IMR-90 (cell line): ENCODE measurements around the gene COL20A1. TPM values are rescaled to one million over a fixed set of nuclear protein-coding genes. Genes with fewer than 3 reads are reported as not detected.

Experiments
- ATAC-seq: fragments of 200-7000 bp; cut with Tn5 transposase; 2 replicates; pipeline ENCODE4 v1.9.1; 2020; ENCODE audit warnings: low read depth, mild to moderate bottlenecking, moderate library complexity
- BruUV-seq: library from RNA; stranded (reverse); fragments of 400-500 nt; replicated peaks from 2 replicates; lab custom pipeline; 2021; lab: Mats Ljungman, UMichigan
- CTCF ChIA-PET: fragments of 300-600 bp; formaldehyde crosslinking; extraction: SDS; loops from one replicate; lab custom pipeline; 2021; ENCODE audit warnings: antibody characterized with exemption; lab: Yijun Ruan, JAX
- POLR2A ChIA-PET: fragments of 300-600 bp; sonication (Branson Sonifier 250); formaldehyde crosslinking; loops from one replicate; lab custom pipeline; 2022; ENCODE audit warnings: antibody characterized with exemption; ENCODE audit not compliant: unreplicated experiment; lab: Charles Lee
- DNase-seq: peaks from one replicate; pipeline ENCODE4 v3.0.0; 2013
- H2AFZ ChIP-seq: replicated peaks from 2 replicates; pipeline ENCODE3; 2013; ENCODE audit warnings: low read length, mild to moderate bottlenecking; ENCODE audit not compliant: poor library complexity
- H2AK5ac ChIP-seq: 2 replicates; pipeline ENCODE4 v1.6.1; 2013; ENCODE audit warnings: low read depth, low read length, inconsistent platforms
- H2AK9ac ChIP-seq: replicated peaks from 2 replicates; pipeline ENCODE3; 2013; ENCODE audit warnings: mild to moderate bottlenecking, low read depth, low read length, moderate library complexity; ENCODE audit not compliant: poor library complexity
- H2BK120ac ChIP-seq: 2 replicates; pipeline ENCODE4 v1.6.1; 2013; ENCODE audit warnings: low read depth, low read length, inconsistent platforms
- H2BK15ac ChIP-seq: 3 replicates; pipeline ENCODE4 v1.6.1; 2013; ENCODE audit warnings: low read depth, low read length, inconsistent platforms
- H2BK20ac ChIP-seq: 2 replicates; pipeline ENCODE4 v1.6.1; 2013; ENCODE audit warnings: low read depth, mild to moderate bottlenecking, inconsistent platforms, low read length, moderate library complexity
- H2BK5ac ChIP-seq: 2 replicates; pipeline ENCODE4 v1.6.1; 2013; ENCODE audit warnings: mild to moderate bottlenecking, low read depth, low read length, inconsistent platforms; ENCODE audit not compliant: poor library complexity, severe bottlenecking
- H3K14ac ChIP-seq: replicated peaks from 2 replicates; pipeline ENCODE4 v1.6.1; 2013; ENCODE audit warnings: low read depth, low read length, inconsistent platforms
- H3K18ac ChIP-seq: 2 replicates; pipeline ENCODE4 v1.6.1; 2013; ENCODE audit warnings: low read depth, low read length, control low read depth
- H3K23ac ChIP-seq: 2 replicates; pipeline ENCODE4 v1.6.1; 2013; ENCODE audit warnings: low read depth, low read length, inconsistent platforms
- H3K27ac ChIP-seq: 2 replicates; pipeline ENCODE4 v1.5.1; 2013; ENCODE audit warnings: mild to moderate bottlenecking, control low read depth, low read length; ENCODE audit not compliant: insufficient read depth
- H3K27me3 ChIP-seq: 2 replicates; pipeline ENCODE4 v1.6.1; 2013; ENCODE audit warnings: low read length; ENCODE audit not compliant: control insufficient read depth, insufficient read depth
- H3K36me3 ChIP-seq: 2 replicates; pipeline ENCODE4 v1.6.1; 2013; ENCODE audit warnings: low read length, mixed read lengths; ENCODE audit not compliant: control insufficient read depth, insufficient read depth
- H3K4ac ChIP-seq: 2 replicates; pipeline ENCODE4 v1.6.1; 2013; ENCODE audit warnings: low read depth, low read length, inconsistent platforms
- H3K4me1 ChIP-seq: 2 replicates; pipeline ENCODE4 v1.6.1; 2013; ENCODE audit warnings: low read length, mixed read lengths; ENCODE audit not compliant: control insufficient read depth, insufficient read depth
- H3K4me2 ChIP-seq: 2 replicates; pipeline ENCODE4 v1.6.1; 2013; ENCODE audit warnings: low read depth, mild to moderate bottlenecking, control low read depth, low read length, moderate library complexity
- H3K4me3 ChIP-seq: 2 replicates; pipeline ENCODE4 v1.5.1; 2013; ENCODE audit warnings: low read depth, mild to moderate bottlenecking, control low read depth, low read length, moderate library complexity; ENCODE audit not compliant: insufficient read depth
- H3K56ac ChIP-seq: 2 replicates; pipeline ENCODE4 v1.6.1; 2013; ENCODE audit warnings: low read length, inconsistent platforms; ENCODE audit not compliant: insufficient read depth; ENCODE audit errors: extremely low read depth
- H3K79me1 ChIP-seq, 2 experiments: 2 replicates each; pipeline ENCODE4 v1.6.1; 2013; ENCODE audit warnings: low read length in 2 of 2, inconsistent platforms in 1 of 2, low read depth in 1 of 2
- H3K9ac ChIP-seq: 2 replicates; pipeline ENCODE4 v1.6.1; 2013; ENCODE audit warnings: low read depth, low read length, control low read depth
- H3K9me1 ChIP-seq: 2 replicates; pipeline ENCODE4 v1.6.1; 2013; ENCODE audit warnings: low read length, inconsistent platforms; ENCODE audit not compliant: insufficient read depth
- H3K9me3 ChIP-seq: 2 replicates; pipeline ENCODE4 v1.6.1; 2013; ENCODE audit warnings: low read length; ENCODE audit not compliant: control insufficient read depth, insufficient read depth
- H4K20me1 ChIP-seq: 2 replicates; pipeline ENCODE4 v1.6.1; 2013; ENCODE audit warnings: low read length, inconsistent platforms; ENCODE audit not compliant: insufficient read depth
- H4K5ac ChIP-seq: 2 replicates; pipeline ENCODE4 v1.6.1; 2013; ENCODE audit warnings: mild to moderate bottlenecking, low read depth, low read length, control low read depth
- H4K8ac ChIP-seq, 2 experiments: 2 replicates each; pipeline ENCODE4 v1.6.1; 2013; ENCODE audit warnings: low read depth in 2 of 2, low read length in 2 of 2, control low read depth in 1 of 2, inconsistent platforms in 1 of 2
- H4K91ac ChIP-seq: 2 replicates; pipeline ENCODE4 v1.6.1; 2013; ENCODE audit warnings: low read depth, low read length, inconsistent platforms; ENCODE audit not compliant: insufficient read depth
- BHLHE40 ChIP-seq: fragments of 150-350 bp; IDR thresholded peaks from 2 replicates; pipeline ENCODE4 v1.6.1; 2016; ENCODE audit warnings: mild to moderate bottlenecking, low read depth, low read length
- CEBPB ChIP-seq: IDR thresholded peaks from 2 replicates; pipeline ENCODE4 v1.6.1; 2012; ENCODE audit warnings: low read depth, low read length, improper control_type of control experiment
- CHD1 ChIP-seq: IDR thresholded peaks from 2 replicates; pipeline ENCODE4 v1.6.1; 2012; ENCODE audit warnings: low read depth, low read length, improper control_type of control experiment
- CTCF ChIP-seq: conservative IDR thresholded peaks from 2 replicates; pipeline ENCODE4 v1.5.1; 2012; ENCODE audit warnings: mild to moderate bottlenecking, low read depth, low read length, improper control_type of control experiment
- ELK1 ChIP-seq: fragments of 150-350 bp; IDR thresholded peaks from 2 replicates; pipeline ENCODE4 v1.6.1; 2016; ENCODE audit warnings: low read depth, mild to moderate bottlenecking, low read length, moderate library complexity, borderline replicate concordance
- FOS ChIP-seq: fragments of 150-350 bp; IDR thresholded peaks from 2 replicates; pipeline ENCODE4 v1.6.1; 2016; ENCODE audit warnings: low read depth, low read length
- MAFK ChIP-seq: IDR thresholded peaks from 2 replicates; pipeline ENCODE4 v1.6.1; 2012; ENCODE audit warnings: low read depth, low read length, improper control_type of control experiment
- MAZ ChIP-seq: IDR thresholded peaks from 2 replicates; pipeline ENCODE4 v1.6.1; 2012; ENCODE audit warnings: low read depth, mild to moderate bottlenecking, low read length, improper control_type of control experiment, moderate library complexity, borderline replicate concordance
- MXI1 ChIP-seq: IDR thresholded peaks from 2 replicates; pipeline ENCODE4 v1.6.1; 2012; ENCODE audit warnings: low read depth, mild to moderate bottlenecking, low read length, moderate library complexity, borderline replicate concordance
- NFE2L2 ChIP-seq: fragments of 150-350 bp; IDR thresholded peaks from 2 replicates; pipeline ENCODE4 v1.6.1; 2016; ENCODE audit warnings: low read depth, mild to moderate bottlenecking, low read length
- RAD21 ChIP-seq: IDR thresholded peaks from 2 replicates; pipeline ENCODE4 v1.6.1; 2012; ENCODE audit warnings: low read length, improper control_type of control experiment
- RCOR1 ChIP-seq: IDR thresholded peaks from 2 replicates; pipeline ENCODE4 v1.6.1; 2012; ENCODE audit warnings: mild to moderate bottlenecking, low read length, improper control_type of control experiment; ENCODE audit not compliant: insufficient replicate concordance
- RFX5 ChIP-seq: IDR thresholded peaks from 2 replicates; pipeline ENCODE4 v1.8.0; 2012; ENCODE audit warnings: low read depth, mild to moderate bottlenecking, low read length, moderate library complexity
- SMC3 ChIP-seq: fragments of 150-350 bp; IDR thresholded peaks from 2 replicates; pipeline ENCODE4 v1.6.1; 2016; ENCODE audit warnings: low read depth, mild to moderate bottlenecking, antibody characterized with exemption, low read length, moderate library complexity
- USF2 ChIP-seq: fragments of 150-350 bp; IDR thresholded peaks from 2 replicates; pipeline ENCODE4 v1.6.1; 2017; ENCODE audit warnings: mild to moderate bottlenecking, antibody characterized with exemption, low read length, low read depth
- WGBS, 2 experiments: methylation state at CpG; one replicate each; pipeline versions ENCODE4 v1.1.5 to v1.1.7; 2013; ENCODE audit warnings: missing lambda C conversion rate in 2 of 2; ENCODE audit not compliant: insufficient read length in 1 of 2; ENCODE audit errors: extremely low coverage in 2 of 2; 5-methylcytosine and 5-hydroxymethylcytosine counted together
- dilution Hi-C: fragments of 300-500 bp; cut with HindIII; formaldehyde crosslinking; loops from one replicate; pipeline ENCODE4 v1.14.3; 2018; ENCODE audit warnings: low sequenced_read_pairs; ENCODE audit not compliant: unreplicated experiment
- in situ Hi-C: fragments of 300-500 bp; cut with MboI; formaldehyde crosslinking; loops from 3 replicates; pipeline ENCODE4 v1.14.3; 2019; ENCODE audit warnings: low sequenced_read_pairs, inconsistent platforms, mixed read lengths
- intact Hi-C: fragments of 100-400 bp; cut with micrococcal nuclease; formaldehyde crosslinking; loops from 2 replicates; pipeline ENCODE4 v1.10.0; 2022
- polyA plus RNA-seq, 3 experiments: library from polyadenylated mRNA; depleted of rRNA; stranded (reverse); fragments of >200 nt; gene quantifications; 2 replicates each; pipeline ENCODE4 v1.2.3, GENCODE V29; 2012; ENCODE audit warnings: low replicate concordance in 1 of 3
- total RNA-seq: library from RNA; depleted of rRNA; stranded (reverse); fragments of >200 nt; gene quantifications from 2 replicates; pipeline ENCODE4 v1.2.3, GENCODE V29; 2012

Gene COL20A1
- total and polyA plus RNA-seq, 2 of the 4 experiments (the other 2 are of a cell fraction): not detected

- ChIA-PET POLR2A (no interaction called here), CTCF (no interaction called here)
- no peak overlapping the region for H2BK5ac ChIP-seq
- no peak for TF ChIP-seq BHLHE40
- no peak for TF ChIP-seq RFX5
- no peak for TF ChIP-seq CHD1
- no peak for TF ChIP-seq MAFK
- TF ChIP-seq MXI1: no peak
- no peak for TF ChIP-seq NFE2L2
- no peak for TF ChIP-seq ELK1
- no peak for TF ChIP-seq MAZ
- no peak for TF ChIP-seq CTCF
- TF ChIP-seq SMC3: no peak
- TF ChIP-seq RCOR1: no peak
- TF ChIP-seq FOS: no peak
- TF ChIP-seq RAD21: no peak
- TF ChIP-seq USF2: no peak
- TF ChIP-seq CEBPB: no peak
- ATAC-seq: no peak
- no peaks in the 10 kb centered on the region for H4K20me1 ChIP-seq
- no peak overlapping the region for H3K4me2 ChIP-seq
- H3K4me1 ChIP-seq: peaks cover 13% of the 10 kb centered on the region; the same call in 1 of the 2 replicates
- H4K5ac ChIP-seq: no peak overlapping the region
- no peak overlapping the region for H3K18ac ChIP-seq
- no peak overlapping the region for H3K4ac ChIP-seq
- H3K79me1 ChIP-seq: no peaks in the 10 kb centered on the region
- H2BK20ac ChIP-seq: no peak overlapping the region
- H3K14ac ChIP-seq: no peak overlapping the region
- no peaks in the 10 kb centered on the region for H3K36me3 ChIP-seq
- H3K23ac ChIP-seq: no peak overlapping the region
- no CpG with 5 or more reads among the region's 6 CpGs for WGBS, 2 experiments
- H3K56ac ChIP-seq: no peak overlapping the region
- no peaks in the 10 kb centered on the region for H3K9me1 ChIP-seq
- H4K8ac ChIP-seq: no peak overlapping the region
- H3K9ac ChIP-seq: no peak overlapping the region
- H2AK5ac ChIP-seq: no peak overlapping the region
- intact Hi-C loops: no loop called here
- no TSS peak for BruUV-seq
- H3K27ac ChIP-seq: no peak overlapping the region
- H3K27me3 ChIP-seq: peaks cover 25% of the 10 kb centered on the region
- no peaks in the 10 kb centered on the region for H3K9me3 ChIP-seq
- H2AK9ac ChIP-seq: no peak overlapping the region
- DNase-seq: no peak
- no peak overlapping the region for H2BK15ac ChIP-seq
- no peak overlapping the region for H3K4me3 ChIP-seq
- in situ Hi-C loops: no loop called here
- dilution Hi-C loops: no loop called here
- H2BK120ac ChIP-seq: no peak overlapping the region
- no peak overlapping the region for H4K91ac ChIP-seq
- H2AFZ ChIP-seq: no peak overlapping the region
Observed at GRCh38 chr20:63317061-63317460, 24.1 kb downstream of the COL20A1 start.
